ENCODE results near the gene IBSP. TPM values are rescaled to one million over a fixed set of nuclear protein-coding genes. Genes with fewer than 3 reads are reported as not detected.

Gene IBSP
- total and polyA plus RNA-seq, 2 donors from 2014 or later = not detected

GRCh38 chr4:87851953-87852352 is 52.6 kb downstream of the IBSP start:
- Histone ChIP-seq H3K4me1 (ENCODE audit: control insufficient read depth in 2 of 3, insufficient read depth in 2 of 3, low read depth in 1 of 3, low read length in 3 of 3) (peaks cover 0 to 14% (median 9%) of the 10 kb centered on the region in 3 donors), H3K36me3 (ENCODE audit: control insufficient read depth in 2 of 3, insufficient read depth in 3 of 3, low read length in 3 of 3) (no peaks in the 10 kb centered on the region), H3K9me3 (ENCODE audit: control insufficient read depth in 2 of 3, insufficient read depth in 1 of 3, low read length in 3 of 3) (no peaks in the 10 kb centered on the region), H3K4me3 (ENCODE audit: low read length in 3 of 3) (no peak overlapping the region), H3K27me3 (ENCODE audit: control insufficient read depth, insufficient read depth, low read length) (no peaks in the 10 kb centered on the region), H3K9ac (ENCODE audit: low read length in 3 of 3) (no peak overlapping the region), H3K27ac (ENCODE audit: low read depth in 2 of 2, low read length in 2 of 2) (no peak overlapping the region)
- FAIRE-seq (no peak), DNase-seq (no peak)
- intact Hi-C loops (cut with DNase I) = loop anchor here (10.0 kb wide), 1 partner anchor 123 kb away; the partner anchor contains the start of gene SPP1
- TF ChIP-seq CTCF (IDR thresholded peaks at IDR 0.05; ENCODE audit: borderline replicate concordance, extremely low read depth, insufficient read depth) = no peak

GRCh38 chr4:87853108-87853507 is 53.8 kb downstream of the IBSP start:
- peak; percentile 54 for TF ChIP-seq CTCF (IDR thresholded peaks at IDR 0.05; ENCODE audit: borderline replicate concordance, extremely low read depth, insufficient read depth)
- no peaks in the 10 kb centered on the region for H3K9me3 ChIP-seq (ENCODE audit: control insufficient read depth in 2 of 3, insufficient read depth in 1 of 3, low read length in 3 of 3)
- H3K27me3 ChIP-seq (ENCODE audit: control insufficient read depth, insufficient read depth, low read length) = no peaks in the 10 kb centered on the region
- no peak overlapping the region for H3K9ac ChIP-seq (ENCODE audit: low read length in 3 of 3)
- DNase-seq = peak in 2 of 5 donors; percentile 72 to 82
- peak; percentile 97 for FAIRE-seq
- H3K4me1 ChIP-seq (ENCODE audit: control insufficient read depth in 2 of 3, insufficient read depth in 2 of 3, low read depth in 1 of 3, low read length in 3 of 3) = peaks cover 0 to 16% (median 9%) of the 10 kb centered on the region in 3 donors
- H3K4me3 ChIP-seq (ENCODE audit: low read length in 3 of 3) = no peak overlapping the region
- H3K27ac ChIP-seq (ENCODE audit: low read depth in 2 of 2, low read length in 2 of 2) = peak overlapping the region in 1 of 2 donors; percentile 28
- intact Hi-C loops (cut with DNase I) = loop anchor here (10.0 kb wide), 1 partner anchor 122 kb away; the partner anchor contains the start of gene SPP1
- H3K36me3 ChIP-seq (ENCODE audit: control insufficient read depth in 2 of 3, insufficient read depth in 3 of 3, low read length in 3 of 3) = no peaks in the 10 kb centered on the region

GRCh38 chr4:87853891-87854290 is 54.5 kb downstream of the IBSP start:
- Histone ChIP-seq H3K4me1 (ENCODE audit: control insufficient read depth in 2 of 3, insufficient read depth in 2 of 3, low read depth in 1 of 3, low read length in 3 of 3) (peaks cover 0 to 16% (median 6%) of the 10 kb centered on the region in 3 donors), H3K27ac (ENCODE audit: low read depth in 2 of 2, low read length in 2 of 2) (no peak overlapping the region)
- intact Hi-C loops (cut with DNase I) = loop anchor here (10.0 kb wide), 1 partner anchor 121 kb away; the partner anchor contains the start of gene SPP1

More at GRCh38 chr4:87853891-87854290, 54.5 kb downstream of the IBSP start:
- H3K9ac ChIP-seq (ENCODE audit: low read length in 3 of 3) = no peak overlapping the region
- DNase-seq (no peak), FAIRE-seq (no peak)
- H3K4me3 ChIP-seq (ENCODE audit: low read length in 3 of 3) = no peak overlapping the region
- no peak for TF ChIP-seq CTCF (IDR thresholded peaks at IDR 0.05; ENCODE audit: borderline replicate concordance, extremely low read depth, insufficient read depth)
- no peaks in the 10 kb centered on the region for H3K9me3 ChIP-seq (ENCODE audit: control insufficient read depth in 2 of 3, insufficient read depth in 1 of 3, low read length in 3 of 3)
- H3K36me3 ChIP-seq (ENCODE audit: control insufficient read depth in 2 of 3, insufficient read depth in 3 of 3, low read length in 3 of 3) = no peaks in the 10 kb centered on the region
- H3K27me3 ChIP-seq (ENCODE audit: control insufficient read depth, insufficient read depth, low read length) = no peaks in the 10 kb centered on the region
